Hepatic stellate cell (primary cell): ENCODE data around the gene CADM3.

ENCODE experiments used
- DNase-seq: peaks from one replicate; pipeline ENCODE4 v3.0.0; 2011; ENCODE audit warnings: low spot score

CADM3 gene

GRCh38 chr1:159207774-159208173, 36.4 kb downstream of the CADM3 start:
- DNase-seq, result no peak

GRCh38 chr1:159208175-159208825, 36.9 kb downstream of the CADM3 start:
- DNase-seq, result no peak

- no peak for DNase-seq
These were observed 37.6 kb downstream of the CADM3 start for GRCh38 chr1:159209061-159209460.

GRCh38 chr1:159211331-159212136, 40.1 kb downstream of the CADM3 start:
- no peak for DNase-seq

DNA sequence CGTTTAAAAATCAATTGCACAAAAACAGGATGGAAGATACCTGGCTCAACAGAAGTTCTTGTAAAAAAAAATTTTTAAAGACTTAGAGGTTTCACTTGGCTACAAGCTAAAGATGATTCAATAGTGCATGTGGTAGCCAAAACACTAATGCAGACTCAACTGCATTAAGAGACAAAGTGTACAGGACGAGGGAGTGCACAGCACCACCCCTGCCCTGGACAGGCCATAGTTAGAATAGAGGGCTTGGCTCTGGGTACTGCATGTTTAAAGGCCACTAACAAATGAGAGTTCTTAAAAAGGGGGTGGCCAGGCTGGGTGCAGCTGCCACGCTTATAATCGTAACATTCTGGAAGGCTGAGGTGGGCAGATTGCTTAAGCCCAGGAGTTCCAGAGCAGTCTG, 41.2 kb downstream of the CADM3 start:
- DNase-seq, result no peak

DNA sequence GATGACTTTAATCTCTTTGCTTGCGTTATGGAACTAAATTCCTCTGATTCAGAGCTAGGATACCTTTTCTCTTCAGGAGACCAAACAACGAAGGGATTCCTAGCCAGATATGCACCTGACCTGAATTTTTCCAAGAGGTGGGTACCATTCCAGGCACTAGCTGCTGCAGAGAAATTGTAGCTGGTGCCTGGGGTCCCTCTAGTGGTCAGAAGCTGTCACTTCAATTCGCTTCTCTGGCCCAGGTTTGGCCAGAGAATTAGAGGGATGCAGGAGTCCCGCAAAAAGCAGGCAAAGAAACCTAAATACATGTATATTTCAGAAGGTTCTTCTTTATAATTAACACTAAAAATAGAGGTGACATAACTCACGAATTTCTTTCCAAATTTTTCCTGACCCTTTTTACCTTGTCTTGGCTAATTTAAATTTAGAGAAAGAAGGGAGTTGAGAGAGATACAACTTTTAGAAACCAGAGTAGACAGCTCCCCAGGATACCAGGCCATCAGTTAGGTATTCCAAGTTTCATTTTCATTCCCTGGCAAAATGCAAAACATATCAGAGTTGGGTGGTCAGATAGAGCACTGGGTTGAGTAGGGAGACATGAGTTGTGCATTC, 42.8 kb downstream of the CADM3 start:
- peak; percentile 54 for DNase-seq

GRCh38 chr1:159218649-159219636, 47.5 kb downstream of the CADM3 start:
- no peak for DNase-seq

DNA sequence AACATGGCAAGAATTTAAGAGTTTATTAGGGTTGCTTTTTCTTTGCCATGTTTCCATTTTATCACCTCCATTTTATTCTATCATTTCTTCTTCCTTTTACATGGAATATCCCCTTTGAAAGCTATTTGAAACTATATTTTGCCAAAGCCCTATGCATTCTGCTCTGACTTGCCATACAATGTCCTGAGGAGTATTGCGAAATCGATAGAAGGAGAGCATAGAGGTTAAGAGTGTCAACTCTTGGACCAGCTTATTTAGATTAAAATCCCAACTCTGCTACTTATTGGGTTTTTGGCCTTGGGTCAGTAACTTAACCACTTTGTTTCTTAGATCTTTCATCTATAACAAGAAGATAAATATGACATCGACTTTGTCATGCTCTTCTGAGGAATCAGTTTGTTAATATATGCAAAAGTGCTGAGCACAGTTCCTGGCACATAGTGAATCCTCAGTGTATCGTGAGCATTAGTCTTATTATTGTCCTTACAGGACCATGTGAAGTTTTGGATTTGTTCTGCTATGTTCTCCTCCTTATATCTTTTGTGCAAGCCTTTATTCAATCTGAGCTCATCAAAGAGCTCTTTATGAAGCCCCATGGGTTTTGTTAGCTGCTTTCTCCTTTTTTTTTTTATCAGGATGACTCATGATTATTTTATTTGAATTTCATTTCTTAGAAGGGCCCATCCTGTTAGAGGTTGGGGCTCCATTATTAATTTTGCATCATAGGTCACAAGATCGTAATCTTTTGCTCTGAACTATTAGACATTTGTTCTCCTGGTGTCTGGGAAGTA, 50.9 kb downstream of the CADM3 start:
- no peak for DNase-seq

- DNase-seq, result no peak
These were observed 51.6 kb downstream of the CADM3 start for GRCh38 chr1:159223004-159223403.

GRCh38 chr1:159228554-159228953, 57.1 kb downstream of the CADM3 start:
- no peak for DNase-seq

GRCh38 chr1:159229260-159229885, 58.0 kb downstream of the CADM3 start:
- DNase-seq, result no peak

DNA sequence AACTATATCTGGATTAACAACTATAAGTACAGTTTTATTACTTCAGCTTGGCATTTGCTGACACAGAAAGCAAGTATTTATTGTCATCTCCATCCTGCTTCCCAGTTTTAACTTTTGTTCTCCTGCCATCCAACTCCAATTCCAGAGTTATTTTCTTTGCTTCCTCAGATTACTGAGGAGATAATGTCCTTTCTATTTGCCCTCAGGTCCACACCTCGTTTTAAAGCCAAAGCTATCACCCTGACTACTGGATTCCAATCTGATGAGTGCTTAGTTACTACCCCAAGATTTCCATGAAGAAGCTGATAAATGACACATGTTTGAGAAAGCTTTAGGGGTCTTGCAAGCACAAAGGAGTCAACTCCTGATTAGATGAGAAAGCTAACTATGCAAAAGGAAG, 58.5 kb downstream of the CADM3 start:
- DNase-seq, result no peak

DNA sequence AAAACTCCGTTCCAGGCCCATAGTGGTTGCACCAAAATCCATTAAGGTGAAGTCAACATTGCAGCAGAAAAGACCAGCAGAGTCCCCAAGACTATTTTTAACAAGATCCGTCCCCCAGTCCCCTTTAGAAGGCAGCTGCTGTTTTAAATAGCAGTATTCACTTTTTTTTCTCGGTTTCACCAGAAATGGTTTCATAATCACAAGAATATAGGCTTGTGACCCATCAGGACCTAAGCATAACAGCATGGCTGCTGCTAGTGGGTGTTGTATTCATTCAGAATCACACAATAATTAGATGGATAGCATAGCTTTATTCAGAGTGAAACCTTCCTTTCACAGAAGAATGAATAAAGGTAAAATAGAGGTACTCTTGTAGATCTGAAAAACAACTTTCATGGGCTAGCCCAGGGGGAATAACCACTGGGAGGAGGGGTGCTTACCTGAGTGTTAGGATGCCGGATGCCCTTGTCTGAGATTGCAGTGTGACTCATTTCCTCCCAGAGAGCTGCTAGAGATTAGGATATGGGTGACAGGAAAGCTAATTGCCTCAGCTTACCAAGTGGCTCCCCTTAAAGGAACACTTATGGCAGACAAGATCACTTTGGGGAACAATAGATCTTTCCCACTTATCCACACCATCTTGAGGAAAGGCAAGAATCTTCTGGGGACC, 68.3 kb downstream of the CADM3 start:
- no peak for DNase-seq

GRCh38 chr1:159247266-159247665, 75.9 kb downstream of the CADM3 start:
- DNase-seq, result no peak

- no peak for DNase-seq
These were observed 76.9 kb downstream of the CADM3 start for GRCh38 chr1:159248311-159248710.

- no peak for DNase-seq
These were observed 79.3 kb downstream of the CADM3 start for GRCh38 chr1:159250638-159251216.
